H9 (cell line): ENCODE measurements around the gene MT1H. TPM values are rescaled to one million over a fixed set of nuclear protein-coding genes. Genes with fewer than 3 reads are reported as not detected.

Source experiments
- DNase-seq: peaks from one replicate; pipeline ENCODE4 v3.0.0-alpha.2; 2017
- H2AFZ ChIP-seq: one replicate; pipeline ENCODE4 v1.6.1; 2013; ENCODE audit warnings: mild to moderate bottlenecking, low read length, control low read depth, moderate library complexity
- H2AK5ac ChIP-seq: 2 replicates; pipeline ENCODE4 v1.6.1; 2013; ENCODE audit warnings: low read length, control low read depth, mixed read lengths; ENCODE audit not compliant: insufficient read length
- H2BK120ac ChIP-seq: one replicate; pipeline ENCODE4 v1.6.1; 2013; ENCODE audit warnings: low read depth, mild to moderate bottlenecking, low read length, control low read depth, inconsistent platforms; ENCODE audit not compliant: poor library complexity, severe bottlenecking
- H2BK12ac ChIP-seq: 2 replicates; pipeline ENCODE4 v1.6.1; 2013; ENCODE audit warnings: low read length, control low read depth, mixed read lengths, low read depth; ENCODE audit not compliant: insufficient read length
- H2BK15ac ChIP-seq: 2 replicates; pipeline ENCODE4 v1.6.1; 2013; ENCODE audit warnings: low read depth, low read length, control low read depth
- H2BK20ac ChIP-seq: one replicate; pipeline ENCODE4 v1.6.1; 2013; ENCODE audit warnings: low read depth, mild to moderate bottlenecking, low read length, control low read depth, inconsistent platforms; ENCODE audit not compliant: poor library complexity, severe bottlenecking
- H2BK5ac ChIP-seq: 2 replicates; pipeline ENCODE4 v1.6.1; 2013; ENCODE audit warnings: low read length, control low read depth, mixed read lengths; ENCODE audit not compliant: insufficient read length
- H3K14ac ChIP-seq: 2 replicates; pipeline ENCODE4 v1.6.1; 2013; ENCODE audit warnings: low read length, control low read depth; ENCODE audit not compliant: insufficient read depth
- H3K18ac ChIP-seq: 2 replicates; pipeline ENCODE4 v1.6.1; 2013; ENCODE audit warnings: low read depth, mild to moderate bottlenecking, mixed read lengths, low read length, control low read depth; ENCODE audit not compliant: insufficient read length
- H3K23ac ChIP-seq: 2 replicates; pipeline ENCODE4 v1.6.1; 2013; ENCODE audit warnings: low read length, control low read depth, mixed read lengths, low read depth; ENCODE audit not compliant: insufficient read length
- H3K23me2 ChIP-seq: 2 replicates; pipeline ENCODE4 v1.6.1; 2013; ENCODE audit warnings: low read depth, mild to moderate bottlenecking, mixed read lengths, low read length, control low read depth; ENCODE audit not compliant: insufficient read length, poor library complexity, severe bottlenecking
- H3K27ac ChIP-seq: 2 replicates; pipeline ENCODE4 v1.5.1; 2013; ENCODE audit warnings: low read length, control low read depth, mixed read lengths, low read depth; ENCODE audit not compliant: insufficient read length
- H3K27me3 ChIP-seq: 2 replicates; pipeline ENCODE4 v1.6.1; 2013; ENCODE audit warnings: low read length, control low read depth, inconsistent platforms; ENCODE audit not compliant: insufficient read depth
- H3K4ac ChIP-seq: 2 replicates; pipeline ENCODE4 v1.6.1; 2013; ENCODE audit warnings: low read depth, mild to moderate bottlenecking, control low read depth, inconsistent platforms, low read length, moderate library complexity
- H3K4me1 ChIP-seq: 2 replicates; pipeline ENCODE4 v1.6.1; 2013; ENCODE audit warnings: low read length, control low read depth, inconsistent platforms; ENCODE audit not compliant: insufficient read depth
- H3K4me2 ChIP-seq: 2 replicates; pipeline ENCODE4 v1.6.1; 2013; ENCODE audit warnings: low read length, control low read depth, mixed read lengths; ENCODE audit not compliant: insufficient read length, insufficient read depth
- H3K56ac ChIP-seq: 2 replicates; pipeline ENCODE4 v1.6.1; 2013; ENCODE audit warnings: low read depth, mild to moderate bottlenecking, mixed read lengths, low read length, control low read depth; ENCODE audit not compliant: insufficient read length
- H3K79me1 ChIP-seq: 2 replicates; pipeline ENCODE4 v1.6.1; 2013; ENCODE audit warnings: low read depth, mild to moderate bottlenecking, moderate library complexity, low read length, control low read depth, inconsistent platforms; ENCODE audit not compliant: insufficient read depth, poor library complexity, severe bottlenecking
- H3K79me2 ChIP-seq: 2 replicates; pipeline ENCODE4 v1.6.1; 2013; ENCODE audit warnings: low read length, control low read depth, inconsistent platforms; ENCODE audit not compliant: insufficient read depth
- H3K9ac ChIP-seq: 2 replicates; pipeline ENCODE4 v1.6.1; 2013; ENCODE audit warnings: low read length, control low read depth, mixed read lengths; ENCODE audit not compliant: insufficient read length; ENCODE audit errors: extremely low read depth
- H3K9me3 ChIP-seq: one replicate; pipeline ENCODE4 v1.6.1; 2013; ENCODE audit warnings: low read depth, low read length, inconsistent platforms; ENCODE audit not compliant: control insufficient read depth
- H3T11ph ChIP-seq: one replicate; pipeline ENCODE4 v1.6.1; 2013; ENCODE audit warnings: mild to moderate bottlenecking, low read length, control low read depth, inconsistent platforms
- H4K20me1 ChIP-seq: one replicate; pipeline ENCODE4 v1.6.1; 2013; ENCODE audit not compliant: control insufficient read depth, insufficient read length, insufficient read depth
- H4K5ac ChIP-seq: 2 replicates; pipeline ENCODE4 v1.6.1; 2013; ENCODE audit warnings: low read depth, mild to moderate bottlenecking, mixed read lengths, low read length, control low read depth; ENCODE audit not compliant: insufficient read length
- H4K8ac ChIP-seq: replicated peaks from 2 replicates; pipeline ENCODE4 v1.6.1; 2013; ENCODE audit warnings: low read length, control low read depth, mixed read lengths, low read depth; ENCODE audit not compliant: insufficient read length
- H4K91ac ChIP-seq: 2 replicates; pipeline ENCODE4 v1.6.1; 2013; ENCODE audit warnings: low read depth, mild to moderate bottlenecking, moderate library complexity, mixed read lengths, low read length, control low read depth; ENCODE audit not compliant: insufficient read length
- H3K27ac Mint-ChIP-seq, 3 experiments: 2 replicates in 2 of 3; 3 replicates in 1 of 3; pipeline ENCODE4 v1.8.0; 2020 to 2021; ENCODE audit warnings: mixed read lengths in 3 of 3, mild to moderate bottlenecking in 1 of 3, moderate library complexity in 1 of 3
- H3K27me3 Mint-ChIP-seq: 2 replicates; pipeline ENCODE4 v1.8.0; 2021; ENCODE audit warnings: low read depth, mild to moderate bottlenecking, moderate library complexity, mixed read lengths
- H3K36me3 Mint-ChIP-seq, 3 experiments: 2 replicates in 2 of 3; 3 replicates in 1 of 3; pipeline ENCODE4 v1.8.0; 2020 to 2021; ENCODE audit warnings: low read depth in 3 of 3, mixed read lengths in 3 of 3; ENCODE audit not compliant: insufficient read depth in 1 of 3
- H3K4me1 Mint-ChIP-seq, 2 experiments: 2 replicates each; pipeline ENCODE4 v1.8.0; 2020; ENCODE audit warnings: mixed read lengths in 2 of 2
- H3K4me3 Mint-ChIP-seq, 2 experiments: 2 replicates in 1 of 2; 3 replicates in 1 of 2; pipeline ENCODE4 v1.8.0; 2020 to 2021; ENCODE audit warnings: mild to moderate bottlenecking in 2 of 2, mixed read lengths in 2 of 2, moderate library complexity in 1 of 2
- H3K9me3 Mint-ChIP-seq, 2 experiments: 2 replicates in 1 of 2; 3 replicates in 1 of 2; pipeline ENCODE4 v1.8.0; 2020; ENCODE audit warnings: mild to moderate bottlenecking in 2 of 2, mixed read lengths in 2 of 2, moderate library complexity in 1 of 2
- WGBS: extraction: QIAGEN DNeasy Blood & Tissue Kit; methylation state at CpG from one replicate; pipeline ENCODE4 v1.1.7; 2013; ENCODE audit warnings: missing lambda C conversion rate, low lambda C conversion rate, mixed read lengths; ENCODE audit not compliant: insufficient read length; ENCODE audit errors: extremely low coverage; 5-methylcytosine and 5-hydroxymethylcytosine counted together
- total RNA-seq: library from RNA; stranded (reverse); gene quantifications from 2 replicates; pipeline ENCODE4 v1.2.1, GENCODE V29; 2021
- TF ChIP-seq, protein P1 (sequence below): fragments of 200-600 bp; sonication (generic); conservative IDR thresholded peaks from 3 replicates; pipeline ENCODE4 v1.8.0; 2021; ENCODE audit warnings: antibody characterized with exemption, mild to moderate bottlenecking

The MT1H gene
- total RNA-seq, 1 experiment from 2014 or later = 12.5 TPM

DNA sequence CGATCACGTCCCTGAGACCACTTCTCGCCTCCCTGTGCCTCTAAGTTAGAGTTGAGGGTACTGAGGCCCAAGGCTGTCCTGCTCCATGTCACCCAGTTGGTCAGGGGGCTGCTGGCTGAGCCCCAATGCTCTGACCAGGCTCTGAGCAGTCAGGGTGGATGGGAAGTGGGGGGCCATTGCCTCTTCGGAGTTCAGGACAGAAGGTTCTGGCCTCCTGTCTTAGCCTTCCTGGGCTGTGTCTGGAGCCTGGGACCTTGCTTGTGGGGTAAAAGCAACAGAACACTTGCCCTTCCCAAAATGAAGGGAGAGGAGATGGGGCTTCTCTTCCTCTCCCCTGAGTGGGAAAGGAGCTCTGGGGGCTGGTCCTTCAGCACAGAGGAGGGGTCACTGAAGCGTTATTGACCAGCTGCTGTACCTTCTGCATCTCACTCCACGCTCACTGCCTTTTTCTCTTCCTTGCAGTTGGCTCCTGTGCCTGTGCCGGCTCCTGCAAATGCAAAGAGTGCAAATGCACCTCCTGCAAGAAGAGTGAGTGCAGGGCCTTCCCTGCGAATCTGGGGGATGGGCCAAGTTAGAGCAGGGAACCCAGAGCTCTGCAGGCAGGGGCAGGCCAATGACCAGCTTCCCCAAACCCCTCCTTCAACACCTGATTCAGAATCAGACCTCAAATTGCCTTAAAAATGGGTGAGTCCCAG, 13.2 kb downstream of the MT1H start:
- Histone ChIP-seq H2AFZ (no peak overlapping the region), H3K18ac (no peak overlapping the region), H3K4ac (no peak overlapping the region), H3K4me1 (no peaks in the 10 kb centered on the region), H3K23ac (no peak overlapping the region), H3K14ac (no peak overlapping the region; the same call in 1 of the 2 replicates), H3K27me3 (no peaks in the 10 kb centered on the region), H3K79me2 (no peaks in the 10 kb centered on the region), H2AK5ac (no peak overlapping the region), H3K27ac (no peak overlapping the region), H2BK20ac (no peak overlapping the region), H4K8ac (no peak overlapping the region), H4K5ac (no peak overlapping the region), H3K23me2 (peaks cover 8% of the 10 kb centered on the region), H2BK120ac (no peak overlapping the region), H2BK5ac (no peak overlapping the region), H3K9ac (peak overlapping the region; percentile 27), H3K9me3 (no peaks in the 10 kb centered on the region), H3T11ph (no peak overlapping the region), H3K56ac (no peak overlapping the region), H2BK12ac (no peak overlapping the region), H2BK15ac (no peak overlapping the region), H3K4me2 (peak overlapping the region; percentile 79), H4K91ac (no peak overlapping the region), H3K79me1 (no peaks in the 10 kb centered on the region), H4K20me1 (no peaks in the 10 kb centered on the region)
- Mint-ChIP-seq H3K27ac (no peak overlapping the region), H3K9me3 (peaks cover 9 to 11% of the 10 kb centered on the region in 2 experiments), H3K4me1 (peaks cover 19 to 24% of the 10 kb centered on the region in 2 experiments), H3K36me3 (peaks cover 3 to 13% (median 8%) of the 10 kb centered on the region in 3 experiments; a peak in 6 of 7 replicates), H3K27me3 (peaks cover 54% of the 10 kb centered on the region), H3K4me3 (peak overlapping the region; percentile 83 to 89)
- DNase-seq = no peak
- TF ChIP-seq, protein P1, sequence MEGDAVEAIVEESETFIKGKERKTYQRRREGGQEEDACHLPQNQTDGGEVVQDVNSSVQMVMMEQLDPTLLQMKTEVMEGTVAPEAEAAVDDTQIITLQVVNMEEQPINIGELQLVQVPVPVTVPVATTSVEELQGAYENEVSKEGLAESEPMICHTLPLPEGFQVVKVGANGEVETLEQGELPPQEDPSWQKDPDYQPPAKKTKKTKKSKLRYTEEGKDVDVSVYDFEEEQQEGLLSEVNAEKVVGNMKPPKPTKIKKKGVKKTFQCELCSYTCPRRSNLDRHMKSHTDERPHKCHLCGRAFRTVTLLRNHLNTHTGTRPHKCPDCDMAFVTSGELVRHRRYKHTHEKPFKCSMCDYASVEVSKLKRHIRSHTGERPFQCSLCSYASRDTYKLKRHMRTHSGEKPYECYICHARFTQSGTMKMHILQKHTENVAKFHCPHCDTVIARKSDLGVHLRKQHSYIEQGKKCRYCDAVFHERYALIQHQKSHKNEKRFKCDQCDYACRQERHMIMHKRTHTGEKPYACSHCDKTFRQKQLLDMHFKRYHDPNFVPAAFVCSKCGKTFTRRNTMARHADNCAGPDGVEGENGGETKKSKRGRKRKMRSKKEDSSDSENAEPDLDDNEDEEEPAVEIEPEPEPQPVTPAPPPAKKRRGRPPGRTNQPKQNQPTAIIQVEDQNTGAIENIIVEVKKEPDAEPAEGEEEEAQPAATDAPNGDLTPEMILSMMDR = no peak
- WGBS = no CpG with 5 or more reads among the region's 8 CpGs
